Middle frontal gyrus (tissue), 1 donor: ENCODE measurements around the gene C15orf61.

ENCODE experiments used
- DNase-seq: peaks from one replicate; pipeline ENCODE4 v3.0.0-alpha.2; 2015; ENCODE audit warnings: low spot score; ENCODE audit errors: extremely low spot score

C15orf61 gene

GRCh38 chr15:67512933-67513714, 7.8 kb upstream of the C15orf61 start:
- no peak for DNase-seq

DNA sequence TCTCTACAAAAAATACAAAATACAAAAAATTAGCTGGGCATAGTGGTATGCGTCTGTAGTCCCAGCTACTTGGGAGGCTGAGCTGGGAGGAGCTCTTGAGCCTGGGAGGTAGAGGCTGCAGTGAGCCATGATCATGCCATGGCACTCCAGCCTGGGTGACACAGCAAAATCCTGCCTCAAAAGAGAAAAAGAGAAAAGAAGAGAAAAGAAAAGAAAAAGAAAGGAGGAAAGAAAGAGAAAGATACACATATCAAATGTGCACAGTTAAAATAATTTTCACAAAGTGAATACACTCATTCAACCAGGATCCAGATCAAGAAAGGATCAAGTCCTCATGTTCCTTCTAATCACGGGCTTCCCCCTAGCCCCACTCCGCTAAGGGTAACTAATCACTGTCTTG, 5.8 kb upstream of the C15orf61 start:
- DNase-seq, result no peak

GRCh38 chr15:67515557-67515956, 5.4 kb upstream of the C15orf61 start:
- DNase-seq, result no peak

DNA sequence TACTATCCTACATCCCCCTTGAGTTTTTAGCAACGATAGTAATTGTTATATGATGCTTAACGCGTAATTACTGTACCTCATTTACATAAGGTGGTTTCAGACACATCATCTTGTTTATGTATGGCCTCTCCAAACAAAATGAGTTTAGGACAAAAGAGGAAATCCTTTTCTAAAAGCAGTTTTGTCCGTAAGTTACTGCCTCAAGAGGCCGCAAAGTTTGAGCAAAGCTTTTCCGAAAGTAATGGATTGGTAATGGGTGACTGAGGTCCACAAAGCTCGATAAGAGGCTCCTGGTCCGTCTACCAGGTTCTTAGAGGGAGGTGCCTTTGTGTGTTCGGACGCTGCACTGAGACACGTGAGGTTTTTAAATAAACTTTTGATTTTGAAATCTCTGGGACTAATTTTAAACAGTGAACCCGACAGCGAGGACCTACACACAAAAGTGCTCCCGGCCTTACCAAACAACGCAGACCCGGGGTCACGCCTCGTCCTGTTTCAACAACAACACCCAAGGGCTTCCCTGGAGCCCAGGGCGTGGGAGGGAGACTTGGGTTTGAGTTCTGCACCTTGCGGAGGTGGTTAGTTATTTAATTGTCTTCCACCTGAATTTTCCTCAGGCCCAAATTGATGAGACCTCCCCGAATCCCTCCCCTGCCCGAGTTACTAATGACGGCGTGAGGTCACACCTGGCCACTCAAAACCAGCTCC, 456 bp upstream of the C15orf61 start:
- no peak for DNase-seq

- DNase-seq, result no peak
Observed at GRCh38 chr15:67521783-67522568, 1.0 kb downstream of the C15orf61 start.

- DNase-seq, result no peak
Observed at GRCh38 chr15:67523330-67523729, 2.4 kb downstream of the C15orf61 start.

- DNase-seq, result no peak
Observed at GRCh38 chr15:67524235-67524634, 3.3 kb downstream of the C15orf61 start.

DNA sequence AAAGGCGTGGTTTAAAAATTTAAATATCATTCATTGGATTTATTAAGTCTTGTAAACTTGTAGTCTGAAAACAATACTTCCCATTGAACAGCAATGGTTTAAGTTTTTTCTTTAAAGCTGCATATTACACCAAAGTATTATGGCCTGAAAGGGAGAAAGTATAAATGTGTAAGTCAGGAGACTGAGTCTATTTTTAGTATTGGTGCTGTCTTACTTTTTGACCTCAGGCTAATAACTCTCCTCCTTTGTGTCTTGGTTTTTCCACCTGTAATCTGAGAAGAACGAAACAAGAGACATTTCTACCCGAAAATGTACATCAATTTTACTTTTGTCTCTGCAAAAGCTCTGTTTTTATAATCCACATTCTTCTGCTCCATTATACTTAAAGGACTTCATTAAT, 7.6 kb downstream of the C15orf61 start:
- DNase-seq, result no peak

DNA sequence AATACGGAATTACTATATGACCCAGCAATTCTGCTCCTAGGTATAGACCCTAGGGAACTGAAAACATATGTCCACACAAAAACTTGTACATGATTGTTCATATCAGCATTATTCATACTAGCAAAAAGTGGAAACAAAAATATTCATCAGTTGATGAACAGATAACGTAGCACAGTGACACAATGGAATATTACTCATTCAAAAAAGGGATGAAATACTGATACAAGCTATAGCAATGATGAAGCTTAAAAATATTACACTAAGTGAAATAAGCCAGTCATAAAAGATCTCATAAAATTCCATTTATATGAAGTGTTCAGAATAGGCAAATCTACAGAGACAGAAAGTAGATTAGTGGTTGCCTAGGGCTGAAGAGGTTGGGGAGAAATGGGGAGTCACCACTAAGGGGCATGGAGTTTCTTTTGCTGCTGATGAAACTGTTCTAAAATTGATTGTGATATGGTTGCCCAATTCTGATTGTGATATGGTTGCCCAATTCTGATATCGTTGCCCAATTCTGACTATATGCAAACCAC, 10.5 kb downstream of the C15orf61 start:
- DNase-seq, result no peak

DNA sequence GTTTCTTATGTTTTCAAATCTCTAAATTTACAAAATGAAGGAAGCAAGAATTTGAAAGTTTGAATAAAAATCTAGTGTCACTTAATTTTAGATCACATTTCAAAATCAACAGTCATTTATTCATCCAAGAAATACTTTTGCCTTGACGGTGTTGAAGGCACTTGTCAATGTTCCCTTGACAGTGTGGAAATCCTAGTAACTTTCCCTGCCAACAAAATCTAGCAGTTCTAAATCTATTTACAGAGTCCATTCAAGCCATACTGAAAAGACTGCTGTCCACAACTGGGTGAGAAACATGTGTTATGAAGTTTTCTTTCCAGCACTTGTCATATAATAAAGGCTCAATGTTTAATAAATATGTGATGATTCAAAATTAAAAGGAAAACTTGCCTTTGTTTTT, 12.9 kb downstream of the C15orf61 start:
- DNase-seq, result no peak

DNA sequence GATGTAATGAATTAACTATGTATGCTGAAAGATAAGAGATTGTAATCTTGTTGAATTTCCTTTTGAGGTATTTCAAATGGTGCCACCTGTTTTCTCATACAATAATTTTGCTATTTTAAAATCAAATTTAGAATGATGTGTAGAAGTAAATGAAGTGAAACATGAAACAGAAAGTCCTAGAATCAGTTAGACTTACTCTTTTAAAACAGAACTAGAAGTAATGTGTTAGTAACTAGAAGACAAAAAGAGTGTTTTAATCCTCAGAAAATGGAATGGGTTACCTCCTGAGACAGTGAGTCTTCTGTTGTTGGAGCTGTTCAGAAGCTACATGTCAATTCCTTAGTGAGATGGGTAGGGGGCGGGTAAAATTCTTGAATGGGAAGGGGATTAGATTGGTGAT, 13.4 kb downstream of the C15orf61 start:
- DNase-seq, result no peak

DNA sequence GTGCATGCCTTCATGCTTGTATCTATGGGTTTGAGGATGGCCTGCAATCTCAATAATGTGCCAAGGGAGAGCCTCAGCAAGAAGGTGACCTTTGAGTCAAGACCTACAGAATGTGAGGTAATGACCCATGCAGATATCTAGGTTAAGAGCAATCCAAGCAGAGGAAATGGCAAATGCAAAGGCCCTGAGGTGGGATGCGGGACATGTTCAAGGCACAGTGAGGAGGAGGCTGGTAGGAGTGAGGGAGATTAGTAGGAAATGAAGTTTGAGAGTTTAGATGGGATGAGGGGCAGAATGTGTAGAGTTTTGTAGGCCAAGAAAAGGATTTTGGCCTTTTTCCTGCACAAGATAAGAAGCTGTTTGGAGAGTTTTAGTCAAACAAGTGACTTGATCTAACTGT, 16.8 kb downstream of the C15orf61 start:
- DNase-seq, result no peak

- peak; percentile 77 for DNase-seq
Observed at GRCh38 chr15:67542420-67543347, 21.8 kb downstream of the C15orf61 start, which contains the start of gene MAP2K5. MAP2K5 (plus strand) TSS chr15:67542703; CDS start chr15:67543336, 633 bp downstream.

DNA sequence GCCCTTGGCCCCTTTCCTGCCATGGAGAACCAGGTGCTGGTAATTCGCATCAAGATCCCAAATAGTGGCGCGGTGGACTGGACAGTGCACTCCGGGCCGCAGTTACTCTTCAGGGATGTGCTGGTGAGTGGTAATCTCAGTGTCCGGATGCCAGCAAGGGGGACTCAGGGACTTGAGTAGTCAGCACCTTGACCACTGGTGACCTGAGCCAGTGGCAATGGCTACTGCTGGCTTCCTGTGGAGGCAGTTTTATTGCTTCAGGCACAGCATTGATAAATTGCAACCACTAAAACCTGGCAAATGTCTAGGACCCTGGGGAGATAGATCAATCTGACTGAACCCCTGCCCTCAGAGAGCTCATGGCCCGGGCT, 22.4 kb downstream of the C15orf61 start:
- DNase-seq, result no peak

GRCh38 chr15:67544475-67544874, 23.5 kb downstream of the C15orf61 start:
- DNase-seq, result no peak

GRCh38 chr15:67545864-67546263, 24.9 kb downstream of the C15orf61 start:
- DNase-seq, result no peak

GRCh38 chr15:67547064-67547463, 26.1 kb downstream of the C15orf61 start:
- DNase-seq, result no peak

DNA sequence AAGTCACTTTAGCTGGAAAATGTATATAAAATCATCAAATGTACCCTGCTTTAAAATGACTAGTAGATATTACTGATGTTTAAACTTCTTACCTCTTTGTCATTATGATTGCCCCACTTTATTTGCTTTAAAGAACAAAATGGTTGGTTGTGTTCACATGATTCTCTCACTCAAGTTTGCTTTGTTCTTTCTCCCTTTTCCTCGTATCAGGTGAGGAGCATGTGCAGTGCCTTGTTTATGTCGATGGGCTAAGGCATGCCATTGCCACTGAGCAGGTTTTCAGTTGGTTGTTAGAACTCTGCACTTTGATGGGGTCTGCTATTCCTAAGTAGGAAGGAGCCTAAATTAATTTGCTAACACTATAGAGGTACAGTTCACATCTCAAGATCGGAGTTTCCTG, 26.9 kb downstream of the C15orf61 start:
- DNase-seq, result no peak

DNA sequence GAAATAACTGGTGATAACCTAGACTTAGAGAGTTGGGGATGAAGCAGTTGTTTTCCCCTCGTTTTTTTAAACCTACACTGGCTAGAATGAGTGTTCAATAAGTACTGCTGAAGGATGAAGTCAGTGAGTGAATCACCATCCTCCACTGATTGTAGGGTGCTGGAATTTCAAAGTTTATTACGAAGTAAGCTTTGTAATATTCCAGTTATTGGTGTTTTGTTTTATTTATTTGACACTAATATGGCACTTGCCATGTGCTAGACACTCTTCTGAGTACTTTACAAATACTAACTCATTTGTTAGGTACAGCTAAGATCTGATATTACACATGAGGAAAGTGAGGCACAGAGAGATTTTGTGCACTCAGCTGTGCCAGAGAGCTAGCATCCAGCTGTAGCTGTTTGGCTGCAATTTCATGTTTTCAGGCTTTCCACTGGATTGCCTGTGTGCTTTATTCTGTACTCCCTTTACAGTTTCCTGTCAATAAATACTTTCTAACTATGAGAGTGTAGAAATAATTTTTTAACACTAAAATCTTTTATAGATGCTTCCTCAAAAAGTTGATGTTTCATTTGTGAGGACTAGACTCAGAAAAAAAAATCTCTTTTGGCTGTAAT, 27.4 kb downstream of the C15orf61 start:
- no peak for DNase-seq
